Aorta (tissue), 5 donors: ENCODE data around the gene PLXNA1. TPM values are rescaled to one million over a fixed set of nuclear protein-coding genes. Genes with fewer than 3 reads are reported as not detected.
A peak's percentile ranks its signal among the peaks of the same experiment; 100 is the strongest.

Experiments
- ATAC-seq: fragments of 200-7000 bp; cut with Tn5 transposase; one replicate; pipeline ENCODE4 v1.9.1; 2022; ENCODE audit warnings: moderate library complexity; ENCODE audit not compliant: low FRiP score
- DNase-seq, 2 donors: peaks; one replicate each; pipeline ENCODE4 v3.0.0-alpha.2; 2020
- H3K27ac ChIP-seq, 2 donors: one replicate each; pipeline ENCODE4 v1.5.1; 2013; ENCODE audit warnings: low read length in 2 of 2, mild to moderate bottlenecking in 2 of 2, moderate library complexity in 2 of 2, control low read depth in 1 of 2, inconsistent platforms in 1 of 2, low read depth in 1 of 2
- H3K27me3 ChIP-seq, 2 donors: one replicate each; pipeline ENCODE4 v1.6.1; 2013; ENCODE audit warnings: control low read depth in 1 of 2, low read length in 1 of 2, mild to moderate bottlenecking in 1 of 2, moderate library complexity in 1 of 2; ENCODE audit not compliant: insufficient read depth in 2 of 2, control insufficient read depth in 1 of 2
- H3K36me3 ChIP-seq, 2 donors: one replicate each; pipeline ENCODE4 v1.6.1; 2013; ENCODE audit warnings: control low read depth in 1 of 2, low read length in 1 of 2, mild to moderate bottlenecking in 1 of 2; ENCODE audit not compliant: insufficient read depth in 2 of 2, control insufficient read depth in 1 of 2
- H3K4me1 ChIP-seq, 2 donors: one replicate each; pipeline ENCODE4 v1.6.1; 2013; ENCODE audit warnings: low read length in 2 of 2, control low read depth in 1 of 2, mild to moderate bottlenecking in 1 of 2, moderate library complexity in 1 of 2; ENCODE audit not compliant: insufficient read depth in 2 of 2, control insufficient read depth in 1 of 2
- H3K4me3 ChIP-seq, 2 donors: one replicate each; pipeline ENCODE4 v1.5.1; 2013; ENCODE audit warnings: low read length in 2 of 2, control low read depth in 1 of 2, mild to moderate bottlenecking in 1 of 2
- H3K9me3 ChIP-seq: one replicate; pipeline ENCODE4 v1.6.1; 2013; ENCODE audit warnings: mild to moderate bottlenecking, low read length; ENCODE audit not compliant: control insufficient read depth
- WGBS, 2 donors: extraction: QIAGEN DNeasy Blood & Tissue Kit; methylation state at CpG; one replicate each; pipeline ENCODE4 v1.1.7; 2013; 5-methylcytosine and 5-hydroxymethylcytosine counted together
- intact Hi-C, 2 donors: fragments of 100-400 bp; cut with DNase I; formaldehyde crosslinking; loops; one replicate each; pipeline versions ENCODE4 v1.14.2 to v1.15.0; 2022
- polyA plus RNA-seq, 2 donors: library from polyadenylated mRNA; stranded (reverse); fragments of 200-250 nt; gene quantifications; one replicate each; pipeline ENCODE4 v1.2.3, GENCODE V29; 2013
- total RNA-seq, 2 donors: library from RNA; stranded (reverse); fragmentation: NEBNext Ultra II Directional; extraction: Animal tissue kit (Norgen Biotek cat#: 25700); gene quantifications; one replicate each; pipeline ENCODE4 v1.2.1, GENCODE V29; 2021
- donor health status: healthy with polysubstance abuse.
- donor health status: Bipolar disorder and iron deficiency.
- donor health status: DM: no; HTN: no; CAD: no.
- donor health status: DM: no; HTN: no; CAD: no.
- donor health status: DM: yes; HTN: yes; CAD: no.

Gene PLXNA1
- total and polyA plus RNA-seq, 4 donors: 6.0 to 51.3 (median 21.3) TPM

DNA sequence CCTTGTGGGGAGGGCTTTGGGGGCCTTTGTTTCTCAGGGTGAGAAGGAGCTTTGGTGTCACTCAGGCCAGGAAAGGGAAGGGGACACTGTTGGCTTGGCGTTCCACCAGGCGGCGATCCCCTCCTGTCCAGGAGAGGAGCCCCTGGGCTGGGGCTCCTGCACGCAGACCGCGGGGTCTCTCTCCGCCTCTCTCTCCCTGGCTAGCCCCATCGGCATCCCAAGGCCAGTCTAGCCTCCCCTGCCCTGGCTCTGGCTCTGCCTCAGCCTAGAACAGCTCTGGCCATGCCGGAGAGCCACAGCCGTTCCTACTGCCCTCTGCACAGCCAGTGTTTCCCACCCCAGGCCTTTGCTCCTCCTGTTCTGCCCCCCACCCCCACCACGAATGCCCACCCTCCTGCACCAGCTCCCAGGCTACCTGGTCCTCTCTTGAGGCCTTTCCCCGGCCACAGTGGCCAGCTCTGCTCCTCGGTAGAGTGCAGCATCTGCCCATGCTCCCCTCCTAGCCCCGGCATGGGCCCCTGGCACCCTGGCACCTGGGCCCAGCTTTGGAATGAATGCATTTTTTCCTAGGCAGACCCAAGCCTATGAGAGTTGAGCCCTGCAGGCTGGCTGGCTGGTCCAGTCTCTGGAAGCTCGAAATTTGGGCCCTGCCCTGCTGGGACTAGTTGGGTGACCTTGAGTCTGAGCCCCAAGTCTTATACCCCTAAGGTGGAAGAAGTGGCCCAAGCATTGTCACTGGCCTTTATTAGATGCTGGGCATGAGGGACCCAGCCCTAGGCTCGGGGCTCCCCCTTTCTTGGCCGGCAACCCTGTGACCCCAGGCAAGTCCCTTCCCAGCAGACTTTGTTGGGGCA is 2.4 kb downstream of the PLXNA1 start:
- Histone ChIP-seq H3K9me3 (no peaks in the 10 kb centered on the region), H3K27ac (peak overlapping the region in 1 of 2 donors; percentile 5), H3K36me3 (no peaks in the 10 kb centered on the region), H3K27me3 (no peaks in the 10 kb centered on the region), H3K4me3 (no peak overlapping the region), H3K4me1 (no peaks in the 10 kb centered on the region)
- DNase-seq (no peak), ATAC-seq (no peak)
- 48% methylated on average over 17 of the region's 17 CpGs for WGBS, 2 donors
- intact Hi-C loops: loop anchor here in 1 of 2 donors (10.0 kb wide), 1 partner anchor 311 kb away; no protein-coding TSS in a partner anchor

DNA sequence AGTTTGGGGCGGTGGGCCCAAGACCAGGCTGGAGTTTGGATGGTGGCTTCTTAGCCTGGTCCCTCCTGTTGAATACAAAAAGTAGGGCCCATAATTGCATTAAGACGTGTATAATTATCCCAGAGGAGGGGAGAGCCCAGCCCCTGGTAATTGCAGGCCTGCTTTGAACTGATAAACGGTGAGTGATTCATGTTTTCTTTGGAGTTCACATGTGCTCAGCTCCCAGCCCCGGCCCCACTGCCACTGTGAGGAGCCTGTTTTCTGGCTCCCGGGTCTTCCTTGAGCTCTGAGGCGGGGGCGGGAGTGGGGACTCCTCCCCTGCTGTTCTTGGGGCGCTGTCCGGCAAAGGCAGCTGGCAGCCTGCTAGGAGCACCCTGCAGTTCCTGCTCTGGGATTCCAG is 3.1 kb downstream of the PLXNA1 start:
- ATAC-seq: no peak
- no peaks in the 10 kb centered on the region for H3K27me3 ChIP-seq
- H3K36me3 ChIP-seq: no peaks in the 10 kb centered on the region
- intact Hi-C loops: loop anchor here in 1 of 2 donors (10.0 kb wide), 1 partner anchor 311 kb away; no protein-coding TSS in a partner anchor
- H3K4me3 ChIP-seq: no peak overlapping the region
- no peak overlapping the region for H3K27ac ChIP-seq
- no peaks in the 10 kb centered on the region for H3K4me1 ChIP-seq
- no peak for DNase-seq
- 33 to 39% methylated on average over 9 of the region's 9 CpGs for WGBS, 2 donors
- H3K9me3 ChIP-seq: no peaks in the 10 kb centered on the region

- 14 to 28% methylated on average over 4 of the region's 4 CpGs for WGBS, 2 donors
- Histone ChIP-seq H3K9me3 (no peaks in the 10 kb centered on the region), H3K36me3 (no peaks in the 10 kb centered on the region), H3K4me1 (no peaks in the 10 kb centered on the region), H3K27me3 (no peaks in the 10 kb centered on the region), H3K27ac (no peak overlapping the region), H3K4me3 (no peak overlapping the region)
- ATAC-seq (no peak), DNase-seq (no peak)
- intact Hi-C loops: loop anchor here in 1 of 2 donors (10.0 kb wide), 1 partner anchor 312 kb away; no protein-coding TSS in a partner anchor
Observed at GRCh38 chr3:126987129-126987528, 4.2 kb downstream of the PLXNA1 start.

GRCh38 chr3:126987596-126987995 is 4.7 kb downstream of the PLXNA1 start:
- DNase-seq (no peak), ATAC-seq (no peak)
- H3K36me3 ChIP-seq: no peaks in the 10 kb centered on the region
- no peak overlapping the region for H3K27ac ChIP-seq
- H3K4me1 ChIP-seq: no peaks in the 10 kb centered on the region
- H3K27me3 ChIP-seq: no peaks in the 10 kb centered on the region
- no peak overlapping the region for H3K4me3 ChIP-seq
- 82 to 87% methylated on average over 5 to 8 of the region's 8 CpGs for WGBS, 2 donors
- intact Hi-C loops: loop anchor here in 1 of 2 donors (10.0 kb wide), 1 partner anchor 313 kb away; no protein-coding TSS in a partner anchor
- H3K9me3 ChIP-seq: no peaks in the 10 kb centered on the region

DNA sequence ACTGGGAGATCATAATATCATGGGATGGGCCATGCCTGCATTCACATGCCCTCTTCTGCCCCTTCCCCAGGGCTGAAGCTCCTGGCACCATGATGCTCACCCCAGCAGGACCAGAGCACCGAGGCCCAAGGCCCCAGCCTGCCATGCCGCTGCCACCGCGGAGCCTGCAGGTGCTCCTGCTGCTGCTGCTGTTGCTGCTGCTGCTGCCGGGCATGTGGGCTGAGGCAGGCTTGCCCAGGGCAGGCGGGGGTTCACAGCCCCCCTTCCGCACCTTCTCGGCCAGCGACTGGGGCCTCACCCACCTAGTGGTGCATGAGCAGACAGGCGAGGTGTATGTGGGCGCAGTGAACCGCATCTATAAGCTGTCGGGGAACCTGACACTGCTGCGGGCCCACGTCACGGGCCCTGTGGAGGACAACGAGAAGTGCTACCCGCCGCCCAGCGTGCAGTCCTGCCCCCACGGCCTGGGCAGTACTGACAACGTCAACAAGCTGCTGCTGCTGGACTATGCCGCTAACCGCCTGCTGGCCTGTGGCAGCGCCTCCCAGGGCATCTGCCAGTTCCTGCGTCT is 5.6 kb downstream of the PLXNA1 start:
- no peak for DNase-seq
- H3K27me3 ChIP-seq: no peaks in the 10 kb centered on the region
- H3K4me1 ChIP-seq: no peaks in the 10 kb centered on the region
- H3K36me3 ChIP-seq: no peaks in the 10 kb centered on the region
- H3K4me3 ChIP-seq: no peak overlapping the region
- no peak for ATAC-seq
- intact Hi-C loops: loop anchor here in 1 of 2 donors (10.0 kb wide), 1 partner anchor 314 kb away; no protein-coding TSS in a partner anchor
- H3K27ac ChIP-seq: no peak overlapping the region
- WGBS, 2 donors: 90 to 91% methylated on average over 26 of the region's 26 CpGs
- no peaks in the 10 kb centered on the region for H3K9me3 ChIP-seq

DNA sequence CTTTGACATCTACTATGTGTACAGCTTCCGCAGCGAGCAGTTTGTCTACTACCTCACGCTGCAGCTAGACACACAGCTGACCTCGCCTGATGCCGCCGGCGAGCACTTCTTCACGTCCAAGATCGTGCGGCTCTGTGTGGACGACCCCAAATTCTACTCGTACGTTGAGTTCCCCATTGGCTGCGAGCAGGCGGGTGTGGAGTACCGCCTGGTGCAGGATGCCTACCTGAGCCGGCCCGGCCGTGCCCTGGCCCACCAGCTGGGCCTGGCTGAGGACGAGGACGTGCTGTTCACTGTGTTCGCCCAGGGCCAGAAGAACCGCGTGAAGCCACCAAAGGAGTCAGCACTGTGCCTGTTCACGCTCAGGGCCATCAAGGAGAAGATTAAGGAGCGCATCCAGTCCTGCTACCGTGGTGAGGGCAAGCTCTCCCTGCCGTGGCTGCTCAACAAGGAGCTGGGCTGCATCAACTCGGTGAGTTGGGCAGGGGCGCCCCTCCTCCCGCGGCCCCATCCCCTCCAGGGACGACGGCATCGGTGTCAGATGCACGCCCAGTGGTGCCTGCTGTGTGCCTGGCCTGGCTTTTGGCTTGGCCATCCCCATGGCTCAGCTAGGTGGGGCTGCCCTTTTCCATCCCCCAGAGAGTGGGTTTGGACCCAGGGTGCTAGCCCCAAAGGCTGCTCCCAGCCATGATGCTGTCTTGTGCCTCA is 6.6 kb downstream of the PLXNA1 start:
- intact Hi-C loops: loop anchor here in 1 of 2 donors (10.0 kb wide), 1 partner anchor 315 kb away; no protein-coding TSS in a partner anchor

DNA sequence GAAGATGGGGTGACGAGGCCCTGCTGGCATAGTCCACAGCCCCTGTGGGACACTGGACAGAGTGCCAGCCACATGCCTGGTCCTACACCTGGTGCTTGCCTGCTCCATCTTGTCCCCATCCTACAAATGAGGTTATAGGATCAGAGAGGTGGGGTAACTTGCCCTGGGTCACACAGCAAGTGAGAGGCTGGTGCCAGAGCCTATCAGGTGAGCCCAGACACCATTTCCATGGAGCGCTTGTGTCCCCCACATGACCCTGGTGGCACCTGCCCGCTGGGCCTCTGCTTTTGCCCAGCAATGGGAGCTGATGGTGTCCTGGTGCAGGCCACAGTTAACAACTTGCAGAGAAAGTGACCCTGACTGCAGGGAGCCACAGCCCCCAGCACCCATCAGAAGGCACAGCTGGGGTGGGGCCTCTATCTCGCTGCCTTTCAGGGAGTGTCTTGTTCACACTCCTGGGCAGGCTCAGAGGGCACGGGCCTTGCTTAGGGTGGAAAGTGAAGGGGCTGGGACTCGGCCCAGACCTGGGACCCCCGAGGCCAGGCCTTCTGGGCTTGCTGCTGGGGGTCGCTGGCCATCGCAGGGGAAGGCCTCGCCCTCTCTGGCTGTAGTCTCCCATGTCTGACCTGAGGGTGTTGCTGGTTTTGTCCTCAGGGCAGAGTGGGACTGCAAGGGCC is 7.2 kb downstream of the PLXNA1 start:
- peaks cover 0 to 4% of the 10 kb centered on the region in 2 donors for H3K4me1 ChIP-seq
- H3K9me3 ChIP-seq: no peaks in the 10 kb centered on the region
- 86 to 90% methylated on average over 10 of the region's 10 CpGs for WGBS, 2 donors
- no peaks in the 10 kb centered on the region for H3K27me3 ChIP-seq
- H3K27ac ChIP-seq: no peak overlapping the region
- no peak for ATAC-seq
- H3K36me3 ChIP-seq: no peaks in the 10 kb centered on the region
- no peak for DNase-seq
- intact Hi-C loops: no loop called here
- no peak overlapping the region for H3K4me3 ChIP-seq

More for the DNA sequence above, 6.6 kb downstream of the PLXNA1 start:
- H3K36me3 ChIP-seq: no peaks in the 10 kb centered on the region
- H3K27ac ChIP-seq: no peak overlapping the region
- DNase-seq (no peak), ATAC-seq (no peak)
- no peaks in the 10 kb centered on the region for H3K9me3 ChIP-seq
- no peaks in the 10 kb centered on the region for H3K27me3 ChIP-seq
- peaks cover 0 to 4% of the 10 kb centered on the region in 2 donors for H3K4me1 ChIP-seq
- no peak overlapping the region for H3K4me3 ChIP-seq
- WGBS, 2 donors: 89 to 90% methylated on average over 36 of the region's 36 CpGs

DNA sequence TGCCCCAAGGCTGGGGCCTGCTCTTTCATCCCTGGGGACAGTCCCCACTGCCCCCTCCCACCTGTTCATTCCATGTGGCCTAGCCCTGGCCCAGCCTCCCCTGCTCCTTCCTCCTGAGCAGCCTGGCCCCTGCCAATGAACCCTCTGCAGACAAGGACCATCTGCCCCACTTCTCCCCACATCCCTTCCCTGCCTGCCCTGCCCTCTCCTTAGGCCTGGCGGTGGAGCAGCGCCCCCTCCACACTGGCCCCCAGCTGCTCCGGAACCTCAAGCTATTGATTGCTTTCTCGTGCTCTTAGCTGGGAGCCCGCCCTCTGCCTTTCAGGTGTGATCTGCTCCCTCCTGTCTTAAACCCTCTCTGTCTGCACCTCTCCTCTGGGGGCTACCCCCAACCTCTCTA is 8.0 kb downstream of the PLXNA1 start:
- Histone ChIP-seq H3K4me1 (peaks cover 0 to 4% of the 10 kb centered on the region in 2 donors), H3K9me3 (no peaks in the 10 kb centered on the region), H3K4me3 (no peak overlapping the region), H3K27ac (no peak overlapping the region), H3K27me3 (no peaks in the 10 kb centered on the region), H3K36me3 (no peaks in the 10 kb centered on the region)
- DNase-seq (no peak), ATAC-seq (no peak)
- intact Hi-C loops: no loop called here
- 93 to 94% methylated on average over 5 of the region's 5 CpGs for WGBS, 2 donors
